Ovary (tissue), 3 donors: ENCODE data around the gene GPR157.

Experiments used
- EP300 ChIP-seq: sonication (generic); formaldehyde crosslinking; IDR thresholded peaks from one replicate; pipeline ENCODE4 v1.6.1; 2017; ENCODE audit warnings: antibody characterized with exemption
- POLR2A ChIP-seq: fragments of 450-650 bp; IDR thresholded peaks from one replicate; pipeline ENCODE4 v1.6.1; 2017; ENCODE audit warnings: antibody characterized with exemption, mild to moderate bottlenecking, moderate library complexity
- TF ChIP-seq, protein P1 (sequence below), 3 donors: fragments of 450-650 bp in 2 of 3; fragments of 200-600 bp in 1 of 3; IDR thresholded peaks; one replicate each; pipeline versions ENCODE4 v1.5.1 to v1.8.0; 2016 to 2022; ENCODE audit warnings: antibody characterized with exemption in 3 of 3, mild to moderate bottlenecking in 1 of 3
- donor health status: DM: no; HTN: no; CAD: no.

DNA sequence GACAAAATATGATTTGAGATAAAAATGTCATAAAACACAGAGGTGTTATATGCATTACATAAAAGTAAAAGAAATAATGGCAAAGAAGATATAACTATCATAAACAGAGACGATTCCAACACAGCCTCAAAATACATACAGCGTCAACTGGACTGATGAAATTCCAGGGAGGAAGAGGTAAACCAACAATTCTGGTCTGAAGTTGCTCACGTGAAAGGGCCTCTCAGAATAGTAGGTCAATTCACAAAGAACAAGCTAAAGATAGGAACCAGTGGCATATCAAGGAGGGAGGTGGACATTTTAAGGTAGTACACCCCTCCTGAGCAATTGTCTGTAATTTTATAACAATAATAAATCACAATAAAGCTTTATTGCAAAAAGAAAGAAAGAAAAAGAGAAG, 78.1 kb downstream of the GPR157 start:
- TF ChIP-seq, protein P1, sequence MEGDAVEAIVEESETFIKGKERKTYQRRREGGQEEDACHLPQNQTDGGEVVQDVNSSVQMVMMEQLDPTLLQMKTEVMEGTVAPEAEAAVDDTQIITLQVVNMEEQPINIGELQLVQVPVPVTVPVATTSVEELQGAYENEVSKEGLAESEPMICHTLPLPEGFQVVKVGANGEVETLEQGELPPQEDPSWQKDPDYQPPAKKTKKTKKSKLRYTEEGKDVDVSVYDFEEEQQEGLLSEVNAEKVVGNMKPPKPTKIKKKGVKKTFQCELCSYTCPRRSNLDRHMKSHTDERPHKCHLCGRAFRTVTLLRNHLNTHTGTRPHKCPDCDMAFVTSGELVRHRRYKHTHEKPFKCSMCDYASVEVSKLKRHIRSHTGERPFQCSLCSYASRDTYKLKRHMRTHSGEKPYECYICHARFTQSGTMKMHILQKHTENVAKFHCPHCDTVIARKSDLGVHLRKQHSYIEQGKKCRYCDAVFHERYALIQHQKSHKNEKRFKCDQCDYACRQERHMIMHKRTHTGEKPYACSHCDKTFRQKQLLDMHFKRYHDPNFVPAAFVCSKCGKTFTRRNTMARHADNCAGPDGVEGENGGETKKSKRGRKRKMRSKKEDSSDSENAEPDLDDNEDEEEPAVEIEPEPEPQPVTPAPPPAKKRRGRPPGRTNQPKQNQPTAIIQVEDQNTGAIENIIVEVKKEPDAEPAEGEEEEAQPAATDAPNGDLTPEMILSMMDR (IDR thresholded peaks at IDR 0.05) = no peak
- TF ChIP-seq POLR2A (no peak), EP300 (no peak)
